Astrocyte (in vitro differentiated cells and primary cell): ENCODE data around the gene DLGAP1. TPM values are rescaled to one million over a fixed set of nuclear protein-coding genes. Genes with fewer than 3 reads are reported as not detected.
A peak's percentile ranks its signal among the peaks of the same experiment; 100 is the strongest.

Experiments used
- DNase-seq: peaks from one replicate; pipeline ENCODE4 v3.0.0-alpha.2; 2010; ENCODE audit warnings: low read depth
- FAIRE-seq: peaks from 2 replicates; lab custom pipeline; 2011; peaks lifted over from hg19 to GRCh38; lab: Jason Lieb, UNC
- H2AFZ ChIP-seq: 2 replicates; pipeline ENCODE4 v1.6.0; 2012; ENCODE audit warnings: low read depth, low read length, inconsistent platforms
- H3K27ac ChIP-seq: 2 replicates; pipeline ENCODE4 v1.5.1; 2011; ENCODE audit warnings: low read depth, low read length, inconsistent platforms
- H3K27me3 ChIP-seq: 2 replicates; pipeline ENCODE4 v1.6.0; 2011; ENCODE audit warnings: low read length, inconsistent platforms; ENCODE audit not compliant: insufficient read depth
- H3K36me3 ChIP-seq: 2 replicates; pipeline ENCODE4 v1.5.1; 2011; ENCODE audit warnings: low read length, inconsistent platforms; ENCODE audit not compliant: insufficient read depth
- H3K4me1 ChIP-seq: 2 replicates; pipeline ENCODE4 v1.5.1; 2011; ENCODE audit warnings: low read length, inconsistent platforms; ENCODE audit not compliant: insufficient read depth
- H3K4me2 ChIP-seq: 2 replicates; pipeline ENCODE4 v1.6.0; 2012; ENCODE audit warnings: low read length, inconsistent platforms
- H3K4me3 ChIP-seq: 2 replicates; pipeline ENCODE4 v1.5.1; 2011; ENCODE audit warnings: low read depth, mild to moderate bottlenecking, low read length, inconsistent platforms; ENCODE audit not compliant: insufficient read depth
- H3K79me2 ChIP-seq: 2 replicates; pipeline ENCODE4 v1.6.0; 2012; ENCODE audit warnings: mild to moderate bottlenecking, low read length, inconsistent platforms; ENCODE audit not compliant: insufficient read depth
- H3K9ac ChIP-seq: 2 replicates; pipeline ENCODE4 v1.6.0; 2012; ENCODE audit warnings: mild to moderate bottlenecking, low read length, inconsistent platforms
- H3K9me3 ChIP-seq: 2 replicates; pipeline ENCODE4 v1.5.1; 2012; ENCODE audit warnings: low read depth, mild to moderate bottlenecking, low read length, inconsistent platforms; ENCODE audit not compliant: insufficient read depth
- H4K20me1 ChIP-seq: 2 replicates; pipeline ENCODE4 v1.6.0; 2012; ENCODE audit warnings: low read length, inconsistent platforms; ENCODE audit not compliant: insufficient read depth
- H3K27ac Mint-ChIP-seq: one replicate; pipeline ENCODE4 v1.8.0; 2021; ENCODE audit warnings: mild to moderate bottlenecking, mixed read lengths; ENCODE audit not compliant: unreplicated experiment
- H3K27me3 Mint-ChIP-seq: one replicate; pipeline ENCODE4 v1.8.0; 2021; ENCODE audit warnings: low read depth, mixed read lengths; ENCODE audit not compliant: unreplicated experiment
- H3K36me3 Mint-ChIP-seq: one replicate; pipeline ENCODE4 v1.8.0; 2021; ENCODE audit warnings: low read depth, mixed read lengths; ENCODE audit not compliant: unreplicated experiment
- H3K4me1 Mint-ChIP-seq: one replicate; pipeline ENCODE4 v1.8.0; 2021; ENCODE audit warnings: low read depth, mixed read lengths; ENCODE audit not compliant: unreplicated experiment
- H3K4me3 Mint-ChIP-seq: one replicate; pipeline ENCODE4 v1.8.0; 2021; ENCODE audit warnings: mild to moderate bottlenecking, moderate library complexity, mixed read lengths; ENCODE audit not compliant: unreplicated experiment
- H3K9me3 Mint-ChIP-seq: one replicate; pipeline ENCODE4 v1.8.0; 2021; ENCODE audit warnings: mild to moderate bottlenecking, mixed read lengths; ENCODE audit not compliant: unreplicated experiment
- CTCF ChIP-seq: IDR thresholded peaks from 2 replicates; pipeline ENCODE4 v1.5.1; 2011; ENCODE audit warnings: low read depth, mild to moderate bottlenecking, inconsistent platforms, low read length, moderate library complexity; ENCODE audit not compliant: insufficient read depth
- EZH2 ChIP-seq: IDR thresholded peaks from 2 replicates; pipeline ENCODE4 v1.6.1; 2012; ENCODE audit warnings: mild to moderate bottlenecking, low read length, inconsistent platforms; ENCODE audit not compliant: insufficient read depth
- total RNA-seq: library from RNA; stranded (reverse); gene quantifications from 2 replicates; pipeline ENCODE4 v1.2.1, GENCODE V29; 2021

The DLGAP1 gene
- total RNA-seq, 1 donor from 2014 or later, result 2.3 TPM

GRCh38 chr18:3791238-3791637 is 663.9 kb downstream of the DLGAP1 start:
- Histone ChIP-seq H2AFZ (no peak overlapping the region), H3K4me2 (peak overlapping the region; percentile 51), H3K9ac (no peak overlapping the region), H3K36me3 (no peaks in the 10 kb centered on the region), H3K27ac (no peak overlapping the region), H3K27me3 (no peaks in the 10 kb centered on the region), H3K4me1 (peaks cover 23% of the 10 kb centered on the region), H3K4me3 (no peak overlapping the region), H3K79me2 (no peaks in the 10 kb centered on the region), H3K9me3 (no peaks in the 10 kb centered on the region), H4K20me1 (no peaks in the 10 kb centered on the region)
- Mint-ChIP-seq H3K4me1 (peaks cover 15% of the 10 kb centered on the region), H3K27me3 (no peaks in the 10 kb centered on the region), H3K9me3 (no peaks in the 10 kb centered on the region), H3K27ac (no peak overlapping the region), H3K36me3 (no peaks in the 10 kb centered on the region), H3K4me3 (no peak overlapping the region)
- no peak for FAIRE-seq
- DNase-seq, result no peak
- TF ChIP-seq EZH2, result no peak
- no peak for TF ChIP-seq CTCF

- Histone ChIP-seq H3K27ac (no peak overlapping the region), H3K4me3 (no peak overlapping the region), H3K4me1 (peaks cover 23% of the 10 kb centered on the region), H3K79me2 (no peaks in the 10 kb centered on the region), H3K27me3 (no peaks in the 10 kb centered on the region), H3K36me3 (no peaks in the 10 kb centered on the region), H3K9ac (no peak overlapping the region), H2AFZ (no peak overlapping the region), H4K20me1 (no peaks in the 10 kb centered on the region), H3K4me2 (peak overlapping the region; percentile 51), H3K9me3 (no peaks in the 10 kb centered on the region)
- FAIRE-seq (no peak), DNase-seq (peak; percentile 94)
- peaks cover 15% of the 10 kb centered on the region for H3K4me1 Mint-ChIP-seq
- no peaks in the 10 kb centered on the region for H3K27me3 Mint-ChIP-seq
- no peaks in the 10 kb centered on the region for H3K9me3 Mint-ChIP-seq
- TF ChIP-seq CTCF (no peak), EZH2 (no peak)
- H3K27ac Mint-ChIP-seq, result no peak overlapping the region
- no peaks in the 10 kb centered on the region for H3K36me3 Mint-ChIP-seq
- H3K4me3 Mint-ChIP-seq, result no peak overlapping the region
These were observed 664.4 kb downstream of the DLGAP1 start for GRCh38 chr18:3790703-3791102.

- no peak overlapping the region for H3K9ac ChIP-seq
- FAIRE-seq (no peak), DNase-seq (no peak)
- H3K27ac ChIP-seq, result no peak overlapping the region
- peaks cover 18% of the 10 kb centered on the region for H3K4me1 ChIP-seq
- H3K4me2 ChIP-seq, result no peak overlapping the region
- Mint-ChIP-seq H3K9me3 (no peaks in the 10 kb centered on the region), H3K27me3 (no peaks in the 10 kb centered on the region), H3K27ac (no peak overlapping the region), H3K4me3 (no peak overlapping the region), H3K36me3 (no peaks in the 10 kb centered on the region), H3K4me1 (peaks cover 10% of the 10 kb centered on the region)
- no peak overlapping the region for H2AFZ ChIP-seq
- H3K27me3 ChIP-seq, result no peaks in the 10 kb centered on the region
- TF ChIP-seq EZH2 (no peak), CTCF (no peak)
- H3K4me3 ChIP-seq, result no peak overlapping the region
- no peaks in the 10 kb centered on the region for H3K79me2 ChIP-seq
- no peaks in the 10 kb centered on the region for H3K36me3 ChIP-seq
- no peaks in the 10 kb centered on the region for H3K9me3 ChIP-seq
- H4K20me1 ChIP-seq, result no peaks in the 10 kb centered on the region
These were observed 665.6 kb downstream of the DLGAP1 start for GRCh38 chr18:3789525-3789924.
